GM23248 (cell line): ENCODE results near the gene INPP5J. TPM values are rescaled to one million over a fixed set of nuclear protein-coding genes. Genes with fewer than 3 reads are reported as not detected.

Experiments
- DNase-seq: peaks from one replicate; pipeline ENCODE4 v3.0.0-alpha.2; 2015
- H2AFZ ChIP-seq: fragments of 200-600 bp; sonication (generic); 2 replicates; pipeline ENCODE4 v1.6.1; 2016; ENCODE audit warnings: antibody characterized with exemption
- H3F3A ChIP-seq: fragments of 200-600 bp; sonication (generic); 2 replicates; pipeline ENCODE4 v1.6.1; 2016; ENCODE audit warnings: mild to moderate bottlenecking, antibody characterized with exemption, mixed run types; ENCODE audit not compliant: insufficient read depth
- H3K27ac ChIP-seq: fragments of 200-600 bp; sonication (generic); 2 replicates; pipeline ENCODE4 v1.5.1; 2016; ENCODE audit warnings: mild to moderate bottlenecking
- H3K27me3 ChIP-seq: fragments of 200-600 bp; sonication (generic); replicated peaks from 2 replicates; pipeline ENCODE4 v1.6.1; 2016; ENCODE audit warnings: mild to moderate bottlenecking; ENCODE audit not compliant: insufficient read depth
- H3K36me3 ChIP-seq: fragments of 200-600 bp; sonication (generic); 2 replicates; pipeline ENCODE4 v1.6.1; 2016; ENCODE audit warnings: low read depth, mild to moderate bottlenecking
- H3K4me1 ChIP-seq: fragments of 200-600 bp; sonication (generic); 2 replicates; pipeline ENCODE4 v1.6.1; 2016; ENCODE audit warnings: mild to moderate bottlenecking; ENCODE audit not compliant: insufficient read depth
- H3K4me2 ChIP-seq: fragments of 200-600 bp; sonication (generic); one replicate; pipeline ENCODE4 v1.6.1; 2016; ENCODE audit warnings: mild to moderate bottlenecking; ENCODE audit not compliant: unreplicated experiment
- H3K4me3 ChIP-seq: fragments of 200-600 bp; sonication (generic); 2 replicates; pipeline ENCODE4 v1.5.1; 2016; ENCODE audit warnings: mild to moderate bottlenecking
- H3K79me2 ChIP-seq: fragments of 200-600 bp; sonication (generic); 2 replicates; pipeline ENCODE4 v1.6.1; 2016; ENCODE audit warnings: mild to moderate bottlenecking; ENCODE audit not compliant: insufficient read depth
- H3K9ac ChIP-seq: fragments of 200-600 bp; sonication (generic); 2 replicates; pipeline ENCODE4 v1.6.1; 2016; ENCODE audit warnings: mild to moderate bottlenecking
- H3K9me2 ChIP-seq: fragments of 200-600 bp; sonication (generic); 2 replicates; pipeline ENCODE4 v1.6.1; 2016; ENCODE audit warnings: mixed run types, mild to moderate bottlenecking, moderate library complexity; ENCODE audit not compliant: insufficient read depth
- H3K9me3 ChIP-seq: fragments of 200-600 bp; sonication (generic); one replicate; pipeline ENCODE4 v1.6.1; 2017; ENCODE audit warnings: low read depth
- H4K20me1 ChIP-seq: fragments of 200-600 bp; sonication (generic); 2 replicates; pipeline ENCODE4 v1.6.0; 2016; ENCODE audit not compliant: insufficient read depth
- EZH2 ChIP-seq: fragments of 200-600 bp; sonication (generic); IDR thresholded peaks from 2 replicates; pipeline ENCODE4 v1.6.1; 2018; ENCODE audit warnings: antibody characterized with exemption, mild to moderate bottlenecking; ENCODE audit not compliant: insufficient read depth, poor library complexity, severe bottlenecking
- EZH2phosphoT487 ChIP-seq: fragments of 200-600 bp; sonication (generic); IDR thresholded peaks from 2 replicates; pipeline ENCODE4 v1.6.1; 2018; ENCODE audit warnings: antibody characterized with exemption, moderate library complexity, mild to moderate bottlenecking, low read depth; ENCODE audit not compliant: insufficient read depth
- WGBS, 2 experiments: methylation state at CpG; one replicate each; pipeline ENCODE4 v1.1.6; 2015 to 2017; ENCODE audit warnings: low lambda C conversion rate in 2 of 2, low coverage in 1 of 2; ENCODE audit errors: missing lambda C conversion rate in 2 of 2; 5-methylcytosine and 5-hydroxymethylcytosine counted together
- in situ Hi-C: fragments of 300-500 bp; cut with MboI; formaldehyde crosslinking; loops from 2 replicates; pipeline ENCODE4 v1.15.0; 2020
- polyA plus RNA-seq: library from polyadenylated mRNA; unstranded; fragments of >200 nt; fragmentation: Nextera tagmentation; extraction: Ambion mirVana; gene quantifications from 2 replicates; pipeline ENCODE4 v1.2.1, GENCODE V29; 2016
- total RNA-seq: library from RNA; depleted of rRNA; stranded (reverse); fragments of >200 nt; shearing (Covaris generic); gene quantifications from 2 replicates; pipeline ENCODE4 v1.2.3, GENCODE V29; 2014

The INPP5J gene
- total and polyA plus RNA-seq, 2 experiments from 2014 or later: 0.26 TPM; not detected in 1

DNA sequence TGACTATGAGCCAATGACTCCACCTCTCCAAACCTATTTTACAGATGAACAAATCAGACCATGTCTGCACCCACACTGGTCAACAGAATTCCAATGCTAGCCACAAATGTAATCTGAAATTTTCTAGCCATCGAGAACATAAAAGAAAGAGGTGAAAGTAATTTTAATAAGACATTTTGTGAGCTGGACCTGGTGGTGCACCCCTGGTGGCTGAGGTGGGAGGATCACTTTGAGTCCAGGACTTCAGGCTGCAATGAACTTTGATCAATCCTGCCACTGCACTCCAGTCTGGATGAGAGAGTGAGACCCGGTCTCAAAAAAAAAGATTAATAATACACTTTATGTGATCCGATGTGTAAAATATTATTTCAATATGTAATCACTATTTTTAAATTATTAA, 27.8 kb downstream of the INPP5J start:
- H3K27me3 ChIP-seq: no peaks in the 10 kb centered on the region
- H3F3A ChIP-seq: peaks cover 6% of the 10 kb centered on the region; the same call in 1 of the 2 replicates
- H4K20me1 ChIP-seq: no peaks in the 10 kb centered on the region
- H3K9me3 ChIP-seq: peaks cover 8% of the 10 kb centered on the region
- H3K27ac ChIP-seq: no peak overlapping the region
- 48 to 49% methylated on average over 3 of the region's 3 CpGs for WGBS, 2 experiments
- H3K4me2 ChIP-seq: no peak overlapping the region
- no peaks in the 10 kb centered on the region for H3K36me3 ChIP-seq
- H3K4me3 ChIP-seq: no peak overlapping the region
- TF ChIP-seq EZH2 (no peak), EZH2phosphoT487 (no peak)
- H2AFZ ChIP-seq: no peak overlapping the region
- H3K9ac ChIP-seq: no peak overlapping the region
- in situ Hi-C loops: no loop called here
- no peaks in the 10 kb centered on the region for H3K79me2 ChIP-seq
- H3K4me1 ChIP-seq: peaks cover 7% of the 10 kb centered on the region
- DNase-seq: peak; percentile 30
- H3K9me2 ChIP-seq: no peaks in the 10 kb centered on the region

DNA sequence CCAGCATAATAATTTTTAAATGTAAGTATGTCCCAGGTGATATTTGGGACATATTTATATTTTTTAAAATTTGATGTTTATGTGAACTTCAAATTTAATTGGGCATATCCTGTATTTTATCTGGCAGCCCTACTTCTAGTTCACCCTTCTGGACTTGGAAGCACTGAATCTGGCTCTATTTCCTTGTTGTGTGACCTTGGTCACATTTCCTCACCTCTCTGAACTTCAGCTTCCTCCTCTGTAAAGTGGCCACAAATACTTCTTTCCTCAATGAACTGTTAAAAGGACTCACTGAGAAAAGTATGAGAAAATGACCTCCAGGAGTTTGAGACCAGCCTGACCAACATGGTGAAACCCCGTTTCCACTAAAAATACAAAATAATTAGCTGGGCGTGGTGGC, 29.1 kb downstream of the INPP5J start:
- Histone ChIP-seq H3K4me3 (no peak overlapping the region), H3F3A (peaks cover 6% of the 10 kb centered on the region; the same call in 1 of the 2 replicates), H3K27ac (no peak overlapping the region), H3K27me3 (no peaks in the 10 kb centered on the region), H3K9ac (no peak overlapping the region), H3K9me2 (no peaks in the 10 kb centered on the region), H3K79me2 (no peaks in the 10 kb centered on the region), H3K4me2 (no peak overlapping the region), H2AFZ (no peak overlapping the region), H3K4me1 (peaks cover 10% of the 10 kb centered on the region), H4K20me1 (no peaks in the 10 kb centered on the region), H3K9me3 (peaks cover 4% of the 10 kb centered on the region), H3K36me3 (no peaks in the 10 kb centered on the region)
- in situ Hi-C loops: no loop called here
- WGBS, 2 experiments: 79 to 94% methylated on average over 2 of the region's 2 CpGs
- DNase-seq: no peak
- TF ChIP-seq EZH2 (no peak), EZH2phosphoT487 (no peak)

DNA sequence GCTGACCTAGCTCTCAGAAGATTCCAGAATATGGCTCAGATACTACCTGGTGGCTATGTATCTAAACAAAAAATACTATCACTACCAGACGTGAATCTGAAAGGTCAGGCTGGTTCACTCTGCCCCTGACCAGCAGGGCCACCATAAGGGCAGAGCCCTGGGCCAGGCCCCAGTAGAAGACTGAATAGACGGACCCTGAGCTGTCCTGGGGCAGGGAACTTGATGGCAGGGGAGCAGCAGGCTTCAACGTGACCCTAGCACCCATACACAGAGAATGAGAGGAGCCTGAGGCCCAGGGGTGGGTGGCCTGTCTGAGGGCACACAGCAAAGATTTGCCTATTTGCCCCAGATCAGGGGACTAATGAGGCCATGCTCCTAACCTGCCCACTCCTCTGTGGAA, 30.6 kb downstream of the INPP5J start:
- Histone ChIP-seq H3K4me1 (peaks cover 10% of the 10 kb centered on the region), H2AFZ (no peak overlapping the region), H3K4me3 (no peak overlapping the region), H3K36me3 (no peaks in the 10 kb centered on the region), H3K9me3 (no peaks in the 10 kb centered on the region), H3K9ac (no peak overlapping the region), H4K20me1 (no peaks in the 10 kb centered on the region), H3F3A (peaks cover 6% of the 10 kb centered on the region; the same call in 1 of the 2 replicates), H3K27ac (no peak overlapping the region), H3K27me3 (no peaks in the 10 kb centered on the region), H3K9me2 (no peaks in the 10 kb centered on the region), H3K79me2 (no peaks in the 10 kb centered on the region), H3K4me2 (no peak overlapping the region)
- TF ChIP-seq EZH2phosphoT487 (no peak), EZH2 (no peak)
- WGBS, 2 experiments: 69 to 87% methylated on average over 3 of the region's 3 CpGs
- no peak for DNase-seq
- in situ Hi-C loops: no loop called here

DNA sequence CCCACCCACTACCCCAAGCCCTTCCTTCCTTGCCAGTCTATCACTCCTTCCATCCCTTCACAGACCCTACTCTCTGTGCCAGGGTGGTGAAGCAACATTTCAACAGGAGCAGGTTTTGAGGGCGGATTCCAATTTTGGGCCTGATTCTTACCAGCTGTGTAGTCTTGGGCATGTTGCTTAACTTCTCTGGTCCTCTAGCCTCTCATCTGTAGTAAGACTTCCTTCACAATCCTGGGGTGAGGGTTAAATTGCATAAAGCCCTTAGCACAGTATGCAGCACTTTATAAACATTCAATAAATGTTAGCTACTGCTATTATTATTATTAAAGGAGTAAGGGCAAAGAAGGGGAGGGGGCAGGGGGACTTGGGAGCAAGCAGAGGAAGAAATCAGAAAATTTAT, 32.2 kb downstream of the INPP5J start:
- H4K20me1 ChIP-seq: no peaks in the 10 kb centered on the region
- WGBS, 2 experiments: 43 to 50% methylated on average over 1 of the region's 1 CpG
- peak overlapping the region; percentile 31; the same call in 1 of the 2 replicates for H3K9ac ChIP-seq
- no peaks in the 10 kb centered on the region for H3K36me3 ChIP-seq
- in situ Hi-C loops: no loop called here
- no peaks in the 10 kb centered on the region for H3K9me2 ChIP-seq
- no peaks in the 10 kb centered on the region for H3K9me3 ChIP-seq
- H3K27me3 ChIP-seq: no peaks in the 10 kb centered on the region
- H3K4me2 ChIP-seq: peak overlapping the region; percentile 48
- peak overlapping the region; percentile 36; the same call in 1 of the 2 replicates for H3K4me3 ChIP-seq
- H3K27ac ChIP-seq: peak overlapping the region; percentile 49
- TF ChIP-seq EZH2: no peak
- no peak for TF ChIP-seq EZH2phosphoT487
- peaks cover 10% of the 10 kb centered on the region for H3K4me1 ChIP-seq
- no peak for DNase-seq
- no peaks in the 10 kb centered on the region for H3K79me2 ChIP-seq
- H2AFZ ChIP-seq: peak overlapping the region; percentile 18; the same call in 1 of the 2 replicates
- peaks cover 6% of the 10 kb centered on the region; the same call in 1 of the 2 replicates for H3F3A ChIP-seq

DNA sequence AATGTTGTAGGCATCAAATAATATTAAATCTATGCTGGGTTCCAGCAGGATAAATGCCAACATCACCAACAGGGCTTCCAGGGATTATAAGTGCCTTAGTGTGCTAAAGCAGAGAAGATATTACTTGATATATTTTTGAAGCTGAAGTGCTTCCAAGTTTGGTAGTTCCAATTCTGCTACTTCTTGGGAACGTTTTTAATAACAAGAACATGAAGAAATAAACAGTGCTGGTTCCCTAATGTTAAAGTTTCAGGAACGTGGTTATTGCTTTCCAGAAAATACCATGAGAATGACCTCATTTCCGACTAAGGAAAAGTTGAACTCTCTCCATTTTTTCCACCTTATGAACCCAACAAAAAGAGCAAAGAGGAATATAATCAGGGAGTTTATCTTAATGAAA, 32.7 kb downstream of the INPP5J start:
- 1% methylated on average over 3 of the region's 3 CpGs for WGBS, 2 experiments
- Histone ChIP-seq H2AFZ (peak overlapping the region; percentile 18), H4K20me1 (no peaks in the 10 kb centered on the region), H3K4me1 (peaks cover 10% of the 10 kb centered on the region), H3K79me2 (peaks cover 3% of the 10 kb centered on the region), H3K36me3 (no peaks in the 10 kb centered on the region), H3K27me3 (no peaks in the 10 kb centered on the region), H3F3A (peaks cover 7% of the 10 kb centered on the region; the same call in 1 of the 2 replicates), H3K4me3 (peak overlapping the region; percentile 36; the same call in 1 of the 2 replicates), H3K27ac (peak overlapping the region; percentile 49), H3K9me3 (no peaks in the 10 kb centered on the region), H3K9ac (peak overlapping the region; percentile 31; the same call in 1 of the 2 replicates), H3K9me2 (no peaks in the 10 kb centered on the region), H3K4me2 (peak overlapping the region; percentile 48)
- in situ Hi-C loops: no loop called here
- no peak for TF ChIP-seq EZH2phosphoT487
- no peak for TF ChIP-seq EZH2
- peak; percentile 60 for DNase-seq
